Neural cell (in vitro differentiated cells): ENCODE measurements around the gene PYGB. TPM values are rescaled to one million over a fixed set of nuclear protein-coding genes. Genes with fewer than 3 reads are reported as not detected.

Experiments
- H2AFZ ChIP-seq: fragments of 200-600, 300-800 bp; sonication (generic), shearing (Covaris generic); 2 replicates; pipeline ENCODE4 v1.6.0; 2014; ENCODE audit warnings: low read depth, mild to moderate bottlenecking, antibody characterized with exemption, low read length, moderate library complexity
- H3F3A ChIP-seq: fragments of 200-600 bp; shearing (Covaris generic); 2 replicates; pipeline ENCODE4 v1.6.1; 2016; ENCODE audit warnings: mild to moderate bottlenecking, moderate library complexity, mixed read lengths, antibody characterized with exemption, low read length; ENCODE audit not compliant: insufficient read depth, poor library complexity, severe bottlenecking
- H3K27ac ChIP-seq: fragments of 200-600, 300-800 bp; sonication (generic), shearing (Covaris generic); 2 replicates; pipeline ENCODE4 v1.5.1; 2014; ENCODE audit warnings: mild to moderate bottlenecking, low read length, moderate library complexity
- H3K27me3 ChIP-seq: fragments of 300-800, 200-600 bp; sonication (generic), shearing (Covaris generic); 2 replicates; pipeline ENCODE4 v1.6.0; 2014; ENCODE audit warnings: mild to moderate bottlenecking, low read depth, low read length, moderate library complexity; ENCODE audit not compliant: insufficient read depth
- H3K36me3 ChIP-seq: fragments of 300-800, 200-600 bp; sonication (generic), shearing (Covaris generic); 2 replicates; pipeline ENCODE4 v1.5.1; 2014; ENCODE audit warnings: mild to moderate bottlenecking, antibody characterized with exemption, low read length, moderate library complexity; ENCODE audit not compliant: insufficient read depth
- H3K4me2 ChIP-seq: fragments of 300-800, 200-600 bp; sonication (generic), shearing (Covaris generic); 2 replicates; pipeline ENCODE4 v1.6.0; 2014; ENCODE audit warnings: mild to moderate bottlenecking, low read length
- H3K4me3 ChIP-seq: fragments of 300-800, 200-600 bp; sonication (generic), shearing (Covaris generic); 2 replicates; pipeline ENCODE4 v1.5.1; 2014; ENCODE audit warnings: mild to moderate bottlenecking, low read length, moderate library complexity
- H3K79me2 ChIP-seq: fragments of 200-600 bp; shearing (Covaris generic); replicated peaks from 2 replicates; pipeline ENCODE4 v1.6.0; 2014; ENCODE audit warnings: mild to moderate bottlenecking, low read length, moderate library complexity; ENCODE audit not compliant: insufficient read depth
- H3K9ac ChIP-seq: fragments of 300-800, 200-600 bp; sonication (generic), shearing (Covaris generic); 2 replicates; pipeline ENCODE4 v1.6.1; 2016; ENCODE audit warnings: mild to moderate bottlenecking, low read length, mixed read lengths
- H3K9me2 ChIP-seq: fragments of 200-600 bp; shearing (Covaris generic); 2 replicates; pipeline ENCODE4 v1.6.1; 2016; ENCODE audit warnings: mild to moderate bottlenecking, low read length, mixed read lengths; ENCODE audit not compliant: insufficient read depth
- H3K9me3 ChIP-seq: fragments of 200-600, 300-800 bp; sonication (generic), shearing (Covaris generic); 2 replicates; pipeline ENCODE4 v1.6.1; 2016; ENCODE audit warnings: mild to moderate bottlenecking, mixed run types, low read length, moderate library complexity, mixed read lengths
- H4K20me1 ChIP-seq: fragments of 200-600 bp; shearing (Covaris generic); 2 replicates; pipeline ENCODE4 v1.6.1; 2016; ENCODE audit warnings: mild to moderate bottlenecking, mixed run types; ENCODE audit not compliant: insufficient read depth
- EP300 ChIP-seq: fragments of 450-650 bp; conservative IDR thresholded peaks from 2 replicates; pipeline ENCODE4 v1.6.1; 2014; ENCODE audit warnings: antibody characterized with exemption, mild to moderate bottlenecking, moderate library complexity; ENCODE audit not compliant: poor library complexity, severe bottlenecking
- POLR2AphosphoS5 ChIP-seq: IDR thresholded peaks from 2 replicates; pipeline ENCODE4 v1.6.1; 2012
- TAF1 ChIP-seq: IDR thresholded peaks from 2 replicates; pipeline ENCODE4 v1.6.1; 2012; ENCODE audit warnings: low read depth
- polyA plus RNA-seq: library from polyadenylated mRNA; depleted of rRNA; stranded (reverse); fragments of >200 nt; gene quantifications from 2 replicates; pipeline ENCODE4 v1.2.3, GENCODE V29; 2014
- TF ChIP-seq, protein P1 (sequence below): IDR thresholded peaks from 2 replicates; pipeline ENCODE4 v1.6.1; 2012; ENCODE audit warnings: borderline replicate concordance
- TF ChIP-seq, protein P2 (sequence below): fragments of 450-650 bp; IDR thresholded peaks from 2 replicates; pipeline ENCODE4 v1.5.1; 2014; ENCODE audit warnings: antibody characterized with exemption, mild to moderate bottlenecking, moderate library complexity; ENCODE audit not compliant: poor library complexity, severe bottlenecking

PYGB gene
- polyA plus RNA-seq, 1 donor from 2014 or later: 70.5 TPM

DNA sequence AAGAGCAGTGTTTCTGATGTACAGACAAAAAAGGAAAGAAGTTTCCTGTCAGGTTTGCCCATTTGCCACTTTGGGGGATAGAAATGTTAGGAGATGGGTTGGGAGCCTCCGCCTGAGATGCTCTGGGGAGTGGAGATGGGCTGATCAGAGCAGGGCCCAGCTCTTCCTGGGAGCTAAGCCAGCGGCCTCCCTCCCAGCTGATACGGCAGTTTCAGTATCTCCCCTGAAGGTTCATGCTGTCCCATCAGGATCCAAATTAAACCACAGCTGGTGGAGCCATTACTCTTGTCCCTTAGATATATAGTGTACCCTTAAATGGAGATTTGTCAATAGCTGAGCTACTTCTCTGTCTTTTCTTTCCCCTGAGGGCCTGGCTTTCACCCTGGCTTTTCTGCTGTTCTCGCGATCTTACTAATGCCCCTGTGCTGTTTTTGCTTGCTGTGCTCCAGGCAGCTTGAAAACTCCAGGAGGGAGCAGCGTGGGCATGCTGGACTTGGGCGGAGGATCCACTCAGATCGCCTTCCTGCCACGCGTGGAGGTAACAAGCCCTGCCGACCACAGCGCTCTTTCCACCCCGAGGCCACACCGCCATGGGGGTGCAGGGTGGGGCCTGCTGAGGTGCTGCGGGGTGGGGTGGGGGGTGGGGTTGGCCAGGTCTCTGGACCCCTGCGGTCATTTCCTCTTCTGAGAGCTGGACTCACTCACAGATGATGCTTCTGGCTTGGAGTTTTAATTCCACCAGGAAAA, 31.5 kb upstream of the PYGB start:
- H3K27ac ChIP-seq: no peak overlapping the region
- H3K9ac ChIP-seq: no peak overlapping the region
- H3K9me3 ChIP-seq: no peaks in the 10 kb centered on the region
- H2AFZ ChIP-seq: no peak overlapping the region
- H3F3A ChIP-seq: no peaks in the 10 kb centered on the region
- no peaks in the 10 kb centered on the region for H3K79me2 ChIP-seq
- no peaks in the 10 kb centered on the region for H3K9me2 ChIP-seq
- H3K4me2 ChIP-seq: no peak overlapping the region
- TF ChIP-seq POLR2AphosphoS5: no peak
- TF ChIP-seq EP300: no peak
- TF ChIP-seq, protein P1, sequence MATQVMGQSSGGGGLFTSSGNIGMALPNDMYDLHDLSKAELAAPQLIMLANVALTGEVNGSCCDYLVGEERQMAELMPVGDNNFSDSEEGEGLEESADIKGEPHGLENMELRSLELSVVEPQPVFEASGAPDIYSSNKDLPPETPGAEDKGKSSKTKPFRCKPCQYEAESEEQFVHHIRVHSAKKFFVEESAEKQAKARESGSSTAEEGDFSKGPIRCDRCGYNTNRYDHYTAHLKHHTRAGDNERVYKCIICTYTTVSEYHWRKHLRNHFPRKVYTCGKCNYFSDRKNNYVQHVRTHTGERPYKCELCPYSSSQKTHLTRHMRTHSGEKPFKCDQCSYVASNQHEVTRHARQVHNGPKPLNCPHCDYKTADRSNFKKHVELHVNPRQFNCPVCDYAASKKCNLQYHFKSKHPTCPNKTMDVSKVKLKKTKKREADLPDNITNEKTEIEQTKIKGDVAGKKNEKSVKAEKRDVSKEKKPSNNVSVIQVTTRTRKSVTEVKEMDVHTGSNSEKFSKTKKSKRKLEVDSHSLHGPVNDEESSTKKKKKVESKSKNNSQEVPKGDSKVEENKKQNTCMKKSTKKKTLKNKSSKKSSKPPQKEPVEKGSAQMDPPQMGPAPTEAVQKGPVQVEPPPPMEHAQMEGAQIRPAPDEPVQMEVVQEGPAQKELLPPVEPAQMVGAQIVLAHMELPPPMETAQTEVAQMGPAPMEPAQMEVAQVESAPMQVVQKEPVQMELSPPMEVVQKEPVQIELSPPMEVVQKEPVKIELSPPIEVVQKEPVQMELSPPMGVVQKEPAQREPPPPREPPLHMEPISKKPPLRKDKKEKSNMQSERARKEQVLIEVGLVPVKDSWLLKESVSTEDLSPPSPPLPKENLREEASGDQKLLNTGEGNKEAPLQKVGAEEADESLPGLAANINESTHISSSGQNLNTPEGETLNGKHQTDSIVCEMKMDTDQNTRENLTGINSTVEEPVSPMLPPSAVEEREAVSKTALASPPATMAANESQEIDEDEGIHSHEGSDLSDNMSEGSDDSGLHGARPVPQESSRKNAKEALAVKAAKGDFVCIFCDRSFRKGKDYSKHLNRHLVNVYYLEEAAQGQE: no peak
- H4K20me1 ChIP-seq: no peaks in the 10 kb centered on the region
- H3K4me3 ChIP-seq: no peak overlapping the region
- no peaks in the 10 kb centered on the region for H3K36me3 ChIP-seq
- no peaks in the 10 kb centered on the region for H3K27me3 ChIP-seq

DNA sequence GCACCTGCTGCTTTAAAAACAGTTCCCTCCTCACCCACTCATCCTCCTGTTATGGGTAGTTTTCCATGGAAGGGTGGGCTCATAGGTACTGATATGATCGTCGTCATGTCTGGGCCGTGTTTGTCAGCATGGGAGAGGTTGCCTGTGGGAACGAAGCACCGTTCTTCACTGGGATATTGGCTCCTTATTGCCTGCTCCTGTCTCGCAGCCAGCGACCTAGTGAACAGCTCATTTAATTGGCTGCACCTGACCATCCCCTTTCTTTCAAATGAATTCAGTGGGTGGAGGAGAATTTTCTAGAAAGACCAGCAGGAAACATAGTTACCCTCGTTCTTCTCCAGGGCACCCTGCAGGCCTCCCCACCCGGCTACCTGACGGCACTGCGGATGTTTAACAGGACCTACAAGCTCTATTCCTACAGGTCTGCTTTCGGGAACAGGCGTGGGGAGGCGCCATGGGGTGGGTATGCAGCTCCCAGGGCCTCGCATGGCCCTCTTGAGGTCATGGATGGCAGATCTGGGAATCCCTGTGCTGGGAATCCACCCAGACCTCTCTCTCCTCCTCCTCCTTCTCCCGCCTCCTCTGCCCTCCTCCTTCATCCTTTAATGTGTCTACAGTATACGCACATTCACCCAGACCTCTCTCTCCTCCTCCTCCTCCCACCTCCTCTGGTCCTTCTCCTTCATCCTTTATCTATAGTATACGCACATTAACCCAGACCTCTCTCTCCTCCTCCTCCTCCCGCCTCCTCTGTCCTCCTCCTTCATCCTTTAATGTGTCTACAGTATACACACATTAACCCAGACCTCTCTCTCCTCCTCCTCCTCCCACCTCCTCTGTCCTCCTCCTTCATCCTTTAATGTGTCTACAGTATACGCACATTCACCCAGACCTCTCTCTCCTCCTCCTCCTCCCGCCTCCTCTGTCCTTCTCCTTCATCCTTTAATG, 30.4 kb upstream of the PYGB start:
- no peaks in the 10 kb centered on the region for H3K36me3 ChIP-seq
- no peaks in the 10 kb centered on the region for H3K27me3 ChIP-seq

More for the DNA sequence above, 30.4 kb upstream of the PYGB start:
- no peak for TF ChIP-seq POLR2AphosphoS5
- no peak for TF ChIP-seq TAF1
- TF ChIP-seq, protein P2, sequence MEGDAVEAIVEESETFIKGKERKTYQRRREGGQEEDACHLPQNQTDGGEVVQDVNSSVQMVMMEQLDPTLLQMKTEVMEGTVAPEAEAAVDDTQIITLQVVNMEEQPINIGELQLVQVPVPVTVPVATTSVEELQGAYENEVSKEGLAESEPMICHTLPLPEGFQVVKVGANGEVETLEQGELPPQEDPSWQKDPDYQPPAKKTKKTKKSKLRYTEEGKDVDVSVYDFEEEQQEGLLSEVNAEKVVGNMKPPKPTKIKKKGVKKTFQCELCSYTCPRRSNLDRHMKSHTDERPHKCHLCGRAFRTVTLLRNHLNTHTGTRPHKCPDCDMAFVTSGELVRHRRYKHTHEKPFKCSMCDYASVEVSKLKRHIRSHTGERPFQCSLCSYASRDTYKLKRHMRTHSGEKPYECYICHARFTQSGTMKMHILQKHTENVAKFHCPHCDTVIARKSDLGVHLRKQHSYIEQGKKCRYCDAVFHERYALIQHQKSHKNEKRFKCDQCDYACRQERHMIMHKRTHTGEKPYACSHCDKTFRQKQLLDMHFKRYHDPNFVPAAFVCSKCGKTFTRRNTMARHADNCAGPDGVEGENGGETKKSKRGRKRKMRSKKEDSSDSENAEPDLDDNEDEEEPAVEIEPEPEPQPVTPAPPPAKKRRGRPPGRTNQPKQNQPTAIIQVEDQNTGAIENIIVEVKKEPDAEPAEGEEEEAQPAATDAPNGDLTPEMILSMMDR: no peak
- H4K20me1 ChIP-seq: no peaks in the 10 kb centered on the region
- no peak overlapping the region for H3K27ac ChIP-seq
- no peaks in the 10 kb centered on the region for H3K9me2 ChIP-seq
- no peak overlapping the region for H3K9ac ChIP-seq
- H2AFZ ChIP-seq: no peak overlapping the region
- no peak overlapping the region for H3K4me3 ChIP-seq
- no peaks in the 10 kb centered on the region for H3F3A ChIP-seq
- H3K4me2 ChIP-seq: no peak overlapping the region
- no peaks in the 10 kb centered on the region for H3K9me3 ChIP-seq
- H3K79me2 ChIP-seq: no peaks in the 10 kb centered on the region
